Measurements from ENCODE around the gene SDK1. TPM values are rescaled to one million over a fixed set of nuclear protein-coding genes. Genes with fewer than 3 reads are reported as not detected.

SDK1 gene
- total and polyA plus RNA-seq, 2 of the 8 experiments (the other 6 are each of a cell fraction or from before 2014, with no cell fraction given): 3.3 to 7.2 TPM

- TF ChIP-seq, protein P1, sequence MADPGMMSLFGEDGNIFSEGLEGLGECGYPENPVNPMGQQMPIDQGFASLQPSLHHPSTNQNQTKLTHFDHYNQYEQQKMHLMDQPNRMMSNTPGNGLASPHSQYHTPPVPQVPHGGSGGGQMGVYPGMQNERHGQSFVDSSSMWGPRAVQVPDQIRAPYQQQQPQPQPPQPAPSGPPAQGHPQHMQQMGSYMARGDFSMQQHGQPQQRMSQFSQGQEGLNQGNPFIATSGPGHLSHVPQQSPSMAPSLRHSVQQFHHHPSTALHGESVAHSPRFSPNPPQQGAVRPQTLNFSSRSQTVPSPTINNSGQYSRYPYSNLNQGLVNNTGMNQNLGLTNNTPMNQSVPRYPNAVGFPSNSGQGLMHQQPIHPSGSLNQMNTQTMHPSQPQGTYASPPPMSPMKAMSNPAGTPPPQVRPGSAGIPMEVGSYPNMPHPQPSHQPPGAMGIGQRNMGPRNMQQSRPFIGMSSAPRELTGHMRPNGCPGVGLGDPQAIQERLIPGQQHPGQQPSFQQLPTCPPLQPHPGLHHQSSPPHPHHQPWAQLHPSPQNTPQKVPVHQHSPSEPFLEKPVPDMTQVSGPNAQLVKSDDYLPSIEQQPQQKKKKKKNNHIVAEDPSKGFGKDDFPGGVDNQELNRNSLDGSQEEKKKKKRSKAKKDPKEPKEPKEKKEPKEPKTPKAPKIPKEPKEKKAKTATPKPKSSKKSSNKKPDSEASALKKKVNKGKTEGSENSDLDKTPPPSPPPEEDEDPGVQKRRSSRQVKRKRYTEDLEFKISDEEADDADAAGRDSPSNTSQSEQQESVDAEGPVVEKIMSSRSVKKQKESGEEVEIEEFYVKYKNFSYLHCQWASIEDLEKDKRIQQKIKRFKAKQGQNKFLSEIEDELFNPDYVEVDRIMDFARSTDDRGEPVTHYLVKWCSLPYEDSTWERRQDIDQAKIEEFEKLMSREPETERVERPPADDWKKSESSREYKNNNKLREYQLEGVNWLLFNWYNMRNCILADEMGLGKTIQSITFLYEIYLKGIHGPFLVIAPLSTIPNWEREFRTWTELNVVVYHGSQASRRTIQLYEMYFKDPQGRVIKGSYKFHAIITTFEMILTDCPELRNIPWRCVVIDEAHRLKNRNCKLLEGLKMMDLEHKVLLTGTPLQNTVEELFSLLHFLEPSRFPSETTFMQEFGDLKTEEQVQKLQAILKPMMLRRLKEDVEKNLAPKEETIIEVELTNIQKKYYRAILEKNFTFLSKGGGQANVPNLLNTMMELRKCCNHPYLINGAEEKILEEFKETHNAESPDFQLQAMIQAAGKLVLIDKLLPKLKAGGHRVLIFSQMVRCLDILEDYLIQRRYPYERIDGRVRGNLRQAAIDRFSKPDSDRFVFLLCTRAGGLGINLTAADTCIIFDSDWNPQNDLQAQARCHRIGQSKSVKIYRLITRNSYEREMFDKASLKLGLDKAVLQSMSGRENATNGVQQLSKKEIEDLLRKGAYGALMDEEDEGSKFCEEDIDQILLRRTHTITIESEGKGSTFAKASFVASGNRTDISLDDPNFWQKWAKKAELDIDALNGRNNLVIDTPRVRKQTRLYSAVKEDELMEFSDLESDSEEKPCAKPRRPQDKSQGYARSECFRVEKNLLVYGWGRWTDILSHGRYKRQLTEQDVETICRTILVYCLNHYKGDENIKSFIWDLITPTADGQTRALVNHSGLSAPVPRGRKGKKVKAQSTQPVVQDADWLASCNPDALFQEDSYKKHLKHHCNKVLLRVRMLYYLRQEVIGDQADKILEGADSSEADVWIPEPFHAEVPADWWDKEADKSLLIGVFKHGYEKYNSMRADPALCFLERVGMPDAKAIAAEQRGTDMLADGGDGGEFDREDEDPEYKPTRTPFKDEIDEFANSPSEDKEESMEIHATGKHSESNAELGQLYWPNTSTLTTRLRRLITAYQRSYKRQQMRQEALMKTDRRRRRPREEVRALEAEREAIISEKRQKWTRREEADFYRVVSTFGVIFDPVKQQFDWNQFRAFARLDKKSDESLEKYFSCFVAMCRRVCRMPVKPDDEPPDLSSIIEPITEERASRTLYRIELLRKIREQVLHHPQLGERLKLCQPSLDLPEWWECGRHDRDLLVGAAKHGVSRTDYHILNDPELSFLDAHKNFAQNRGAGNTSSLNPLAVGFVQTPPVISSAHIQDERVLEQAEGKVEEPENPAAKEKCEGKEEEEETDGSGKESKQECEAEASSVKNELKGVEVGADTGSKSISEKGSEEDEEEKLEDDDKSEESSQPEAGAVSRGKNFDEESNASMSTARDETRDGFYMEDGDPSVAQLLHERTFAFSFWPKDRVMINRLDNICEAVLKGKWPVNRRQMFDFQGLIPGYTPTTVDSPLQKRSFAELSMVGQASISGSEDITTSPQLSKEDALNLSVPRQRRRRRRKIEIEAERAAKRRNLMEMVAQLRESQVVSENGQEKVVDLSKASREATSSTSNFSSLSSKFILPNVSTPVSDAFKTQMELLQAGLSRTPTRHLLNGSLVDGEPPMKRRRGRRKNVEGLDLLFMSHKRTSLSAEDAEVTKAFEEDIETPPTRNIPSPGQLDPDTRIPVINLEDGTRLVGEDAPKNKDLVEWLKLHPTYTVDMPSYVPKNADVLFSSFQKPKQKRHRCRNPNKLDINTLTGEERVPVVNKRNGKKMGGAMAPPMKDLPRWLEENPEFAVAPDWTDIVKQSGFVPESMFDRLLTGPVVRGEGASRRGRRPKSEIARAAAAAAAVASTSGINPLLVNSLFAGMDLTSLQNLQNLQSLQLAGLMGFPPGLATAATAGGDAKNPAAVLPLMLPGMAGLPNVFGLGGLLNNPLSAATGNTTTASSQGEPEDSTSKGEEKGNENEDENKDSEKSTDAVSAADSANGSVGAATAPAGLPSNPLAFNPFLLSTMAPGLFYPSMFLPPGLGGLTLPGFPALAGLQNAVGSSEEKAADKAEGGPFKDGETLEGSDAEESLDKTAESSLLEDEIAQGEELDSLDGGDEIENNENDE (IDR thresholded peaks at IDR 0.05; ENCODE audit: insufficient replicate concordance, low read length): no peak
- no peak for TF ChIP-seq TCF12 (IDR thresholded peaks at IDR 0.05; ENCODE audit: low read depth, low read length)
- TF ChIP-seq ATF2 (IDR thresholded peaks at IDR 0.05; ENCODE audit: low read length): no peak
- TF ChIP-seq BACH1 (IDR thresholded peaks at IDR 0.05; ENCODE audit: low read length): no peak
- no peak for TF ChIP-seq CEBPB (IDR thresholded peaks at IDR 0.05; ENCODE audit: low read depth, low read length)
- TF ChIP-seq, protein P2, sequence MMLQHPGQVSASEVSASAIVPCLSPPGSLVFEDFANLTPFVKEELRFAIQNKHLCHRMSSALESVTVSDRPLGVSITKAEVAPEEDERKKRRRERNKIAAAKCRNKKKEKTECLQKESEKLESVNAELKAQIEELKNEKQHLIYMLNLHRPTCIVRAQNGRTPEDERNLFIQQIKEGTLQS (IDR thresholded peaks at IDR 0.05; ENCODE audit: insufficient read depth, low read depth, low read length): no peak
- TF ChIP-seq TBP (IDR thresholded peaks at IDR 0.05; ENCODE audit: low read depth, low read length): no peak
Measured at GRCh38 chr7:4025694-4026615, 724.9 kb downstream of the SDK1 start (continued).
